Spleen (tissue), 11 donors: Measurements from ENCODE around the gene CNTNAP5. TPM values are rescaled to one million over a fixed set of nuclear protein-coding genes. Genes with fewer than 3 reads are reported as not detected.

Experiments used
- DNase-seq: peaks from one replicate; pipeline ENCODE4 v3.0.0-alpha.2; 2020
- H3K27ac ChIP-seq, 8 donors: fragments of 200-600 bp; sonication (generic) in 7 of 8; 1 replicate in 4 of 8; 2 replicates in 4 of 8; pipeline versions ENCODE4 v1.5.0 to v1.8.0; 2016 to 2021; ENCODE audit warnings: inconsistent platforms in 4 of 8, mild to moderate bottlenecking in 4 of 8, moderate library complexity in 1 of 8
- H3K27me3 ChIP-seq, 7 donors: fragments of 200-600 bp; sonication (generic) in 6 of 7; replicated peaks in 1 of 7; 1 replicate in 4 of 7; 2 replicates in 3 of 7; pipeline versions ENCODE4 v1.5.0 to v1.8.0; 2016 to 2021; ENCODE audit warnings: inconsistent platforms in 3 of 7, mild to moderate bottlenecking in 1 of 7
- H3K36me3 ChIP-seq, 6 donors: fragments of 200-600 bp; sonication (generic) in 5 of 6; 1 replicate in 4 of 6; 2 replicates in 2 of 6; pipeline versions ENCODE4 v1.5.0 to v1.8.0; 2016 to 2021; ENCODE audit warnings: inconsistent platforms in 2 of 6
- H3K4me1 ChIP-seq, 6 donors: fragments of 200-600 bp; sonication (generic) in 5 of 6; 1 replicate in 3 of 6; 2 replicates in 3 of 6; pipeline versions ENCODE4 v1.5.0 to v1.8.0; 2016 to 2021; ENCODE audit warnings: inconsistent platforms in 3 of 6
- H3K4me3 ChIP-seq, 8 donors: fragments of 200-600 bp; sonication (generic) in 7 of 8; 1 replicate in 4 of 8; 2 replicates in 4 of 8; pipeline versions ENCODE4 v1.5.0 to v1.8.0; 2016 to 2021; ENCODE audit warnings: inconsistent platforms in 4 of 8, mild to moderate bottlenecking in 4 of 8, moderate library complexity in 2 of 8
- H3K9me3 ChIP-seq, 8 donors: fragments of 200-600 bp; sonication (generic) in 7 of 8; 1 replicate in 4 of 8; 2 replicates in 4 of 8; pipeline versions ENCODE4 v1.5.0 to v1.8.0; 2016 to 2021; ENCODE audit warnings: inconsistent platforms in 4 of 8
- POLR2A ChIP-seq, 3 donors: fragments of 450-650 bp; IDR thresholded peaks; one replicate each; pipeline ENCODE4 v1.5.1; 2017; ENCODE audit warnings: antibody characterized with exemption in 3 of 3, mild to moderate bottlenecking in 1 of 3
- POLR2AphosphoS5 ChIP-seq, 3 donors: sonication (generic); formaldehyde crosslinking; IDR thresholded peaks; one replicate each; pipeline ENCODE4 v1.5.1; 2017; ENCODE audit warnings: antibody characterized with exemption in 3 of 3
- WGBS, 5 donors: extraction: QIAGEN DNeasy Blood & Tissue Kit in 3 of 5; methylation state at CpG; one replicate each; pipeline versions ENCODE4 v1.1.5 to v1.1.7; 2013 to 2018; 5-methylcytosine and 5-hydroxymethylcytosine counted together
- intact Hi-C: fragments of 100-400 bp; cut with DNase I; formaldehyde crosslinking; loops from one replicate; pipeline ENCODE4 v1.15.0; 2023; ENCODE audit warnings: low total_unique reads
- polyA plus RNA-seq, 3 donors: library from polyadenylated mRNA; stranded (reverse); fragments of 200-250 nt; gene quantifications; one replicate each; pipeline ENCODE4 v1.2.1, GENCODE V29; 2013
- total RNA-seq, 7 donors: library from RNA; depleted of rRNA in 3 of 7; stranded (reverse); fragments of >200 nt in 3 of 7; fragmentation: NEBNext Ultra II Directional in 4 of 7; extraction: Animal tissue kit (Norgen Biotek cat#: 25700) in 4 of 7; gene quantifications; one replicate each; pipeline versions ENCODE4 v1.1.0 to v1.2.1, GENCODE V29; 2016 to 2021
- TF ChIP-seq, protein P1 (sequence below), 11 experiments: fragments of 200-600 bp in 7 of 11; fragments of 450-650 bp in 4 of 11; sonication (generic) in 4 of 11; IDR thresholded peaks in 8 of 11; conservative IDR thresholded peaks in 3 of 11; 1 replicate in 7 of 11; 2 replicates in 4 of 11; pipeline versions ENCODE4 v1.4.0 to v1.8.0; 2016 to 2021; ENCODE audit warnings: antibody characterized with exemption in 11 of 11, inconsistent platforms in 4 of 11, mild to moderate bottlenecking in 1 of 11
- donor health status: healthy with polysubstance abuse.
- donor health status: DM: no; HTN: no; CAD: no; lungs with moderate emphysema.
- donor health status: DM: no; HTN: no; CAD: no.
- donor health status: Bipolar disorder and iron deficiency.
- donor health status: healthy.
- donor health status: DM: no; HTN: no; CAD: no.
- donor health status: DM: yes; HTN: yes; CAD: no.

CNTNAP5 gene
- total and polyA plus RNA-seq, 10 donors: 0.18 TPM; not detected in 9

DNA sequence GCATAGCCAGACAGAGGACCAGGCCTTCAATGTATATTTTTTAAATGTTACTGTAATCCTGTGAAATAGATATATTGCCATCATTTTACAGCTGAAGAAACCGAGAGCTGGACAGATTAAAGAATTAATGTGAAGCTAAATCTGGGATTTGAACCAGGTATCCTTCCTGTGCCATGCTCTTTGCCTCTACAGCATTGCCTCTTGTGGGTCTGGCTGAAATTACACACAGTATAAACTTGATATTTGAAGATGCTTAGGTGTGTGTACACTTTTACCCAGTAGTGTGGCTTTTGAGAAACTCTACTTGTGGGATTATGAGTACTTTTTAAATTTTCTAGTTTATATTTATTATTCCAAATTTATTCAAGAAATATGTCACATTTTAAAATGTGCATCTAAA is 264.5 kb downstream of the CNTNAP5 start:
- 48 to 85% (median 66%) methylated on average over 1 of the region's 1 CpG for WGBS, 5 donors
- TF ChIP-seq, protein P1, sequence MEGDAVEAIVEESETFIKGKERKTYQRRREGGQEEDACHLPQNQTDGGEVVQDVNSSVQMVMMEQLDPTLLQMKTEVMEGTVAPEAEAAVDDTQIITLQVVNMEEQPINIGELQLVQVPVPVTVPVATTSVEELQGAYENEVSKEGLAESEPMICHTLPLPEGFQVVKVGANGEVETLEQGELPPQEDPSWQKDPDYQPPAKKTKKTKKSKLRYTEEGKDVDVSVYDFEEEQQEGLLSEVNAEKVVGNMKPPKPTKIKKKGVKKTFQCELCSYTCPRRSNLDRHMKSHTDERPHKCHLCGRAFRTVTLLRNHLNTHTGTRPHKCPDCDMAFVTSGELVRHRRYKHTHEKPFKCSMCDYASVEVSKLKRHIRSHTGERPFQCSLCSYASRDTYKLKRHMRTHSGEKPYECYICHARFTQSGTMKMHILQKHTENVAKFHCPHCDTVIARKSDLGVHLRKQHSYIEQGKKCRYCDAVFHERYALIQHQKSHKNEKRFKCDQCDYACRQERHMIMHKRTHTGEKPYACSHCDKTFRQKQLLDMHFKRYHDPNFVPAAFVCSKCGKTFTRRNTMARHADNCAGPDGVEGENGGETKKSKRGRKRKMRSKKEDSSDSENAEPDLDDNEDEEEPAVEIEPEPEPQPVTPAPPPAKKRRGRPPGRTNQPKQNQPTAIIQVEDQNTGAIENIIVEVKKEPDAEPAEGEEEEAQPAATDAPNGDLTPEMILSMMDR (IDR thresholded peaks at IDR 0.05 in 8 of 11, conservative IDR thresholded peaks at IDR 0.05 in 3 of 11): no peak
- TF ChIP-seq POLR2A (IDR thresholded peaks at IDR 0.05) (no peak), POLR2AphosphoS5 (IDR thresholded peaks at IDR 0.05) (no peak)
- no peaks in the 10 kb centered on the region for H3K36me3 ChIP-seq
- no peaks in the 10 kb centered on the region for H3K27me3 ChIP-seq
- no peak overlapping the region for H3K27ac ChIP-seq
- no peaks in the 10 kb centered on the region for H3K4me1 ChIP-seq
- peaks cover 0 to 9% (median 0%) of the 10 kb centered on the region in 8 donors for H3K9me3 ChIP-seq
- intact Hi-C loops: no loop called here
- no peak for DNase-seq
- no peak overlapping the region for H3K4me3 ChIP-seq

DNA sequence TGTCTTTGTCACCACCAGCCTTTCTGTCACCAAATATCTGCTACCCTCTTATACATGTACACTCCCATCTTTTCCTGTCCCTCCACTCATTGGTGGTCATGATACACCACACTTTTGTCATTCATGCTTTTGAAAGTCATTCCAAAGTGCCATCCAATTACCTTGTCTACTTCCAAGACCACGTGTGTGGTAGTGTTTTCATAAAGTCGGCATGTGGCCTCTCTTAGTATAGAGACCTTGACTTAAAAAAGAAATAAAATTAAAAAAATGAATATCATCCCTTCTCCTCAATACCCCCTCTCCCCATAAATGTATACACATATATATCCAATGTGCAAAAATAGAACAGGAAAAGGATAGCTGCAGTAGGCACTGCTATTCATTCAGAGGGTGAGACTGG is 271.4 kb downstream of the CNTNAP5 start:
- DNase-seq: no peak
- no peaks in the 10 kb centered on the region for H3K36me3 ChIP-seq
- TF ChIP-seq POLR2A (IDR thresholded peaks at IDR 0.05) (no peak), POLR2AphosphoS5 (IDR thresholded peaks at IDR 0.05) (no peak)
- TF ChIP-seq, protein P1 (IDR thresholded peaks at IDR 0.05 in 8 of 11, conservative IDR thresholded peaks at IDR 0.05 in 3 of 11): no peak
- H3K9me3 ChIP-seq: peaks cover 0 to 28% (median 0%) of the 10 kb centered on the region in 8 donors
- no peaks in the 10 kb centered on the region for H3K27me3 ChIP-seq
- no peak overlapping the region for H3K4me3 ChIP-seq
- intact Hi-C loops: no loop called here
- no peak overlapping the region for H3K27ac ChIP-seq
- WGBS, 5 donors: 53 to 86% (median 79%) methylated on average over 2 of the region's 2 CpGs
- H3K4me1 ChIP-seq: no peaks in the 10 kb centered on the region

DNA sequence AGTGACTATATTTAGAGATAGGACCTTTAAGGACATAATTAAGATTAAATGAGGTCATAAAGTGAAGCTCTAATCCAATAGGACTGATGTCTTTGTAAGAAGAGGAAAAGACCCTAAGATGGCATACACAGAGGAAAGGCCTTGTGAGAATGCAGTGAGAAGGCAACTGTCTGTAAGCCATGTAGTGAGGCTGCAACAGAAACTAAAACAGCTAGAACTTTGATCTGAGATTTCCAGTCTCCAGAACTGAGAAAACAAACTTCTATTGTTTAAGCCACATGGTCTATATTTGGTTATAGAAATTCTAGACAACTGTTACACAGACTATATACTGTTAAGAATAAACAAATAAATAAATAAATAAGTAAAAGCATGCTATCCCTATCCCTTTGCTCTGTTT is 276.8 kb downstream of the CNTNAP5 start:
- no peaks in the 10 kb centered on the region for H3K36me3 ChIP-seq
- no peak for TF ChIP-seq POLR2A (IDR thresholded peaks at IDR 0.05)
- TF ChIP-seq, protein P1 (IDR thresholded peaks at IDR 0.05 in 8 of 11, conservative IDR thresholded peaks at IDR 0.05 in 3 of 11): no peak
- TF ChIP-seq POLR2AphosphoS5 (IDR thresholded peaks at IDR 0.05): no peak
- intact Hi-C loops: no loop called here
- DNase-seq: no peak
- peaks cover 0 to 30% (median 7%) of the 10 kb centered on the region in 8 donors for H3K9me3 ChIP-seq
- H3K4me1 ChIP-seq: no peaks in the 10 kb centered on the region
- H3K27me3 ChIP-seq: no peaks in the 10 kb centered on the region
- H3K4me3 ChIP-seq: no peak overlapping the region
- H3K27ac ChIP-seq: no peak overlapping the region

DNA sequence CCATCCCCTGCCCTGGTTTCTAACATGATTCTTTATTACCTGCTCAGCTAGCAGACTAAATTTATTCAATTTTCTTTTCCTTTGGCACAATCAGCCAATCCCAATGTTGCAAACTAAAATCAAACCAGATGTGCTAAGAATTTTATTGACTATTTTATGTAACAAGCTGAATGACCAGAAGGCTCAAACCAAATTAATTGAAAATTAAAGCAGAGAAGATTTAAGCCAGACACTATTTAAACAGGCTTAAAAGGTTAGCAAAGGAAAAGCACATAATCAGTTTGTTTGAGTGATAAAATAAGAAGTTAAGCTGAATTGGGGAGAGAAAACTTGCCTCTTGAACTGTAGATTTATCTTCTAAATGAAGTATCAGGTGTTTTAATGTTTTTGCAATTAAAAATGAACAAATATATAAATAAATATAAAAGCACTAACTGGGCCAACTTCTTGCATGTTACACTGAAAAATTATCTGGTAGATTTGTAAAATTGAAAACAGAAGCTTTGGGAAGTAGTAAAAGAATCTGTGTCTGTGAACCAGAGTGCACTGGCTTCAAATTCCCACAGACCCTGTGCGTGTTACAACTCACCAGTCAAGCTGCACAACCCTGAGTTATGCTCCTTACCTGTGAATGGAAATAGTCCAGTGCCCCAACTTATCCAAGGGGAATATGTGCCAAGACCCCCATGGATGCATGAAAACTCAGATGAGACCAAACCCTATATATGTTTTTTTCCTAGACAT is 283.4 kb downstream of the CNTNAP5 start:
- Histone ChIP-seq H3K36me3 (no peaks in the 10 kb centered on the region), H3K4me3 (no peak overlapping the region), H3K27ac (no peak overlapping the region), H3K27me3 (no peaks in the 10 kb centered on the region), H3K4me1 (no peaks in the 10 kb centered on the region), H3K9me3 (peaks cover 0 to 13% (median 2%) of the 10 kb centered on the region in 8 donors)
- WGBS, 5 donors: 71 to 91% (median 79%) methylated on average over 1 of the region's 1 CpG
- DNase-seq: no peak
- intact Hi-C loops: no loop called here
- TF ChIP-seq, protein P1 (IDR thresholded peaks at IDR 0.05 in 8 of 11, conservative IDR thresholded peaks at IDR 0.05 in 3 of 11): no peak
- TF ChIP-seq POLR2A (IDR thresholded peaks at IDR 0.05): no peak
- TF ChIP-seq POLR2AphosphoS5 (IDR thresholded peaks at IDR 0.05): no peak
